Ovary (tissue), 3 donors: ENCODE data around the gene CALR.

Experiments used
- CTCF ChIP-seq, 3 donors: fragments of 450-650 bp in 2 of 3; fragments of 200-600 bp in 1 of 3; IDR thresholded peaks; one replicate each; pipeline versions ENCODE4 v1.5.1 to v1.8.0; 2016 to 2022; ENCODE audit warnings: antibody characterized with exemption in 3 of 3, mild to moderate bottlenecking in 1 of 3
- EP300 ChIP-seq: sonication (generic); formaldehyde crosslinking; IDR thresholded peaks from one replicate; pipeline ENCODE4 v1.6.1; 2017; ENCODE audit warnings: antibody characterized with exemption
- POLR2A ChIP-seq: fragments of 450-650 bp; IDR thresholded peaks from one replicate; pipeline ENCODE4 v1.6.1; 2017; ENCODE audit warnings: antibody characterized with exemption, mild to moderate bottlenecking, moderate library complexity
- donor health status: DM: no; HTN: no; CAD: no.

- TF ChIP-seq CTCF (IDR thresholded peaks at IDR 0.05) = no peak
- TF ChIP-seq POLR2A = no peak
- TF ChIP-seq EP300 = no peak
Observed at GRCh38 chr19:12954612-12954962, 16.2 kb downstream of the CALR start.
